Mesenteric fat pad (tissue), 1 donor: Measurements from ENCODE around the gene RND1. TPM values are rescaled to one million over a fixed set of nuclear protein-coding genes. Genes with fewer than 3 reads are reported as not detected.
A peak's percentile ranks its signal among the peaks of the same experiment; 100 is the strongest.
"Not testable (repeated sequence)": the region's sequence is repeated elsewhere in the genome, so short reads cannot be mapped to it uniquely, and the experiment has no call there.

Experiments
- DNase-seq: peaks from one replicate; pipeline ENCODE4 v3.0.0-alpha.2; 2020; ENCODE audit warnings: low spot score
- total RNA-seq: library from RNA; stranded (reverse); fragmentation: NEBNext Ultra II Directional; extraction: Animal tissue kit (Norgen Biotek cat#: 25700); gene quantifications from one replicate; pipeline ENCODE4 v1.2.1, GENCODE V29; 2021
- donor health status: DM: yes; HTN: yes; CAD: no.

Gene RND1
- total RNA-seq, 1 donor from 2014 or later, result 4.7 TPM

DNA sequence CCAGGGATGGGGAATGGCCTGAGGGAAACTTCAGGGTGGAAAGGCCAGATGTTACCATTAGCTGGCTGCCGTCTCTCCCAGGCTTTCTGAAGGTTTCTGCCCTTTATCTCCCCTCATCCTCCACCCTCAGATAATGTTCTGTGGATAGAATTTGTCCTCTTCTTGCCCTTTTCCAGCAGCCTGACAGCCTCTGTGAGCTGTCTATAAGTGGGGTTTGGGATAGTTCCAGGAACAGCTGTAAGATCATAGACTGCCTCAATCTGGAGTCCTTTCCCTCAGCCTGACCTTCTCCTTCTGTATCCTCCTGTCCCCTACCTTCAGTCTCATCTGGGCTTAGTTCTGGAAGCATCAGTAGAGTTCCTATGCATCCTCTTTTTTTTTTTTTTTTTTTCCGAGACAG lies 2.8 kb upstream of the RND1 start:
- DNase-seq, result no peak

- no peak for DNase-seq
Observed at GRCh38 chr12:48866052-48866711, 512 bp upstream of the RND1 start.

DNA sequence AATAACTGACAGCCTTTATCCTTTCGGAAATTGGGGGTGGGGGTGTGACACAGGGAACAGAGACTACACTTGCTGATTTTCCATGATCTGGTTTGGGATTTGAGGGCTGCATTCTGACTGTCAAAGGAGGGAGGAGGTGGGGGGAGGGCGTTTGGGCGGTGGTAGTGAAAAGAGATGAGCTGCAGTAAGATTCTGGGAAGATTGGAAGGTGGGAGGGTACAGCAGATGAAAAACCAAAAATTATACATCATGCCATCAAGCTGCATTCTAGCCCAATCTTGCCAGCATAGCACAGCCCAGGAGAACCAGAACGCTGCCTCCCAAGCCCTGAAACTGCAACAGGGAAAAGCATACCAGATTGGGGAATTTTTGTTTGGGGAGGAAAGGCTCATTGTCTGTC lies 2.4 kb downstream of the RND1 start:
- no peak for DNase-seq

- no peak for DNase-seq
Observed at GRCh38 chr12:48862760-48863159, 2.9 kb downstream of the RND1 start.

DNA sequence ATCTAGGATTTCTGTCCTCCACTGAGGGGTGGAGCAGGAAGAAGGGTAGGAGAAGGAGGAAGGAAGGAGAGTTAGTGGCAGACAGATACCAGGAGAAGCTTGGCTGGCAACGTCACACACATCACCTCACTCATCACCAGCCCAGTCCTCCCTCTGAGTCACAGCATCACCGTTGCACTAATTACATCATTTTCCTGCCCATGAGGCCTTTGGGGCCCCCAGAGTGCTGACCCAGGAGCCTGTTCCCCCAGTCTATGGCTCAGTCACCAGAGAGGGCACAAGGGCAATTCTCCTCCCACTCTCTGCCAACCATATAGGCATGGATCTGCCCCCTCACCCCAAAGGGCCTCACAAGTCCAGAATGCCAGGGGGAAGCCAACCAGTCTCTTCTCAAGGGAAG lies 4.6 kb downstream of the RND1 start:
- DNase-seq, result no peak

DNA sequence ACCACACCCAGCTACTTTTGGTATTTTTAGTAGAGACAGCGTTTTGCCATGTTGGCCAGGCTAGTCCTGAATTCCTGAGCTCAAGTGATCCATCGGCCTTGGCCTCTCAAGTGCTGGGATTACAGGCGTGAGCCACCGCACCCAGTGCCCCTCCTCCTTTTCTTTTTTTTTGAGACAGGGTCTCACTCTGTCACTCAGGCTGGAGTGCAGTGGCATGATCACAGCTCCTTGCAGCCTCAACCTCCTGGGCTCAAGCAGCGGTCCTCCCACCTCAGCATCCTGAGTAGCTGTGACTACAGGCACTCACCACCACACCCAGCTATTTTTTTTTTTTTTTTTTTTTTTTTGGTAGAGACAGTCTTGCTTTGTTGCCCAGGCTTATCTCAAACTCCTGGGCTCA lies 5.4 kb downstream of the RND1 start:
- DNase-seq, result not testable (repeated sequence)

- no peak for DNase-seq
Observed at GRCh38 chr12:48859607-48860006, 6.1 kb downstream of the RND1 start.

- no peak for DNase-seq
Observed at GRCh38 chr12:48858043-48858442, 7.6 kb downstream of the RND1 start.

DNA sequence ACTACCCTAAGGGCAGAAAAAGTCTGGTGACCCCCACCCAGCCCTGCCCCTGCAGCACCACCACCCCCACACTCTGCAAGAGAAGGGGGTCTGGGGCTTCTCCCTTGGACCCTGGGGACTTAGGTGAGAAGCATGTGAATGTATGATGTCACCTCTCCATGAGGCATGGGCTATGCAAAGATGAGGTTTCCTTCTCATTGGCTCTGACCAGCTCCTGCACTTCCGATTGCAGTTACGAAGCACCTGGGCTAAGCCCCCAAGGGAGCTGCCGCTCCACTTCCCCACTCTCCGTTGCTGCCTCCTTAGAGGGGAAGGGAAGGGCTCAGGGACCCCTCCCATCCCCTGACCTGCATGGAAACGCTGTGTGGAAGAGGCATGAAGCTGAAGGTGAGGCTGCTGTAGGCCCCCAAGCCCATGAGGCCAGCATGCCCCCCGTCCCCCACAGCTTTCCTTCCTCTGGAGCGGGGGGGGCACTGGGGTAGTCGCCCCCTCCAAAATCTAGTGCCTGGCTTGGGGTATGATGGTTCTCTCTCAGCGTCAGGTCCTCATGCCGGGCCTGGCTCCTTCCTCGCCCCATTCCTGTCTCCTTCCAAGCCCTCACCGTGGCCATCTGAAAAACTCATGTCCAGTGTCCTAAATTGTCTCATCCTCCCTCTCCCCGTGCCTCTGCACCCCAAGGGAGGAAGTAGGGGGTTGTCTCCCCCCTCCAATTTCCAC lies 8.2 kb downstream of the RND1 start:
- DNase-seq, result no peak

GRCh38 chr12:48856379-48856778 lies 9.3 kb downstream of the RND1 start:
- no peak for DNase-seq

DNA sequence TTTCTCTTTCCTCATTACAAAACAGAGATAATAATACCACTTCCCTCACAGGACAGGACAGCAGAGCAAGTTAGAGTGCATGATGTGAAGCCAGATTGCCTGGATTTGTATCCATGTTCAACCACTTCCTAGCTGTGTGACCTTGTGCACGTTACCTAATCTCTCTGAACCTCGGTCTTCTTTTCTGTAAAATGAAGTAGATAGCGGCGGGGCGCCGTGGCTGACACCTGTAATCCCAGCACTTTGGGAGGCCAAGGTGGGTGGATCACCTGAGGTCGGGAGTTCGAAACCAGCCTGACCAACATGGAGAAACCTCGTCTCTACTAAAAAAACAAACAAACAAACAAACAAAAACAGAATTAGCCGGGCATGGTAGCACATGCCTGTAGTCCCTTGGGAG lies 10.7 kb downstream of the RND1 start:
- not testable (repeated sequence) for DNase-seq

DNA sequence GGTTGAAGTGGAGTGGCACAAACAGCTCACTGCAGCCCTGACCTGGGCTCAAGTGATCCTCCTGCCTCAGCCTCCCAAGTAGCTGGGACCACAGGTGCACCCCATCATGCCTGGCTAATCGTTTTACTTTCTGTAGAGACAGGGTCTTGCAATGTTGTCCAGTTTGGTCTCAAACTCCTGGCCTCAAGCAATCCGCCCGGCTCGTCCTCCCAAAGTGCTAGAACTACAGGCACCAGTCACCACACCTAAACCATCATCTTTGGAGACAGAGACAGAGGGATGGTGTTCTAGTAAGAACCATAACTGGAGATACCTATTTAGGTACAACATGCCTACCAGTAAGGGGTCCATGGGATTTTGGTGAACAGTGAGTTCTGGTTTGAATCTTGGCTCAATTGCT lies 11.2 kb downstream of the RND1 start:
- no peak for DNase-seq

DNA sequence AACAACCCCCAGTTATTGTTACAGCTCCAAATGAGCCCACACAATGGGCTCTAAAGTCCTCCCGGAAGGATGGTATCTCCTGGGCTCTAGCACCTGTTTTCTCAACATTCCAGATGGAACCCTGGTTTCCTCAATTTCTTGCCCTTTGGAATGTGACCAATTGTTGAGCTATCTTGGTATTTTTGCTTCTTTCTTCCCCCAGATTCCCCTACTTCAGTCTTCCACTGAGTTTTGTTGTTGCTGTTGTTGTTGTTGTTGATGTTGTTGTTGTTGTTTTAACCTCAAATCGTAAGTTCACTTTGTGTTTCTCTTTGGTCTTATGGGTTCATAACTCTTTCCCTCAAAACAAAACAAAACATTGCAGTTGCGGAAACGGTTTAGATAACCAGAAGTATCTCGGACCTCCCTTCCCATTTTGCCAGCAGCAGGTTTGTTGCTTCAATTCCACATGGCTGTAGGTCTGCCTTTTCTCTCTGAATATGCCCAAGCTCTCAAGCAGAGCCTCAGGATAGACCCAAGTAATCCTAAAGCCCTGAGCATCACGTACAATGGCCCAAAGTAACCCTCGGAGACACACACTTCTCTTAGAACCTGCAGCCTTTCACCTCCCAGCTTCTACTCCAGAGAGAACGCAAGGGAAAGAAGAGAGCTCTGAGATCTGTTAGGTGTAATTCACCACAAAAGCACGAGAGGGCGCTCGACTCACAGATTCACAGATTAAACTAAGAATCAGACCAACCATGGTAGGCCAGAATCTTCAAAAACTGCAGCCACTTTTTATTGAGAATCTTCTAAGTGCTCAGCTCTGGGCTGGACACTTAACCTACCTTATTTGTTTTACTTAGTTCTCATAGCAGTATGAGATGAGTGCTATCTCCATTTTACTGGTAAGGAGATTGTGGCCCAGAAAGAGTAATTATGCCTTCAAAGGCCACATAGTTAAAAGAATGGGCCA lies 12.7 kb downstream of the RND1 start:
- no peak for DNase-seq

DNA sequence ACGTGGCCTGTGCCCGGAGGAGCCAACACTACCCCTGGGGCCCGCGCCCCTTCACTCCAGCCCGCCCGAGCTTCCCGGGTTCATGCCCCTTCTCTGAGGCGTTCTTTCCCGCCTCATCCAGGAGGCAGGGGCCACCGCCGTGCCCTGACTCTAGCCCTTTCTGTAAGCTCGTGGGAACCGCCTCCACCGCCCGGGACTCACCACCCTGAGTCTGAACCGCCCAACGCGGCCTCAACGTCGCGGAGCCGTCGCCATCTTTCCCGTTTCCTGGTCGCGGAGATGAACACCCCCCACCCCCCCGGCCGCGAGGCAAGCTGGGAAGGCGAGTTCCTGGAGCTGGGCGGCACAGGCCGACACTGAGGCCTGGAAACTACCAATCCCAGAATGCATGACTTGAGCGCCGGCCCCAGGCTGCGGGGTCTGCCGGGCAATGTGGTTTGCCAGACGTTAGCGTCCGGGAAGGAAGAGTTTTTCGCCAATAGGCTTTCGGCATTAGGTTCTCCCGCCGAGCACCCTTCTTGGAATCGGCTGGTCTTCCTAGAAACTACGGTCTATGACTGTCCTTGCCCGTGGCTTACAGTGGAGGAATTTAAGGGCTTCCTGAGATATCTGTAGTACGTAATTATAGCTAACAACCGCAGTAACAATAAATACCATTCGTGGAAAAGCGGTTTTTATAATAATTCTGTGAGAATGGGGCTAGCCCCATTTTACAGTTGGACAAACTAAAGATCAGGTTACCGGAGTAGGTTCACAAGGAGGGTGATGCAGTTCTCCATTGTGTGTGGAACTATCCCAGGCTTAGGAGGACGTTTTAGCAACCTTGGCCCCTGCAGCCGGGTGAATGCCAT lies 13.6 kb downstream of the RND1 start, which contains the start of gene DDX23:
TSS of gene DDX23 (minus strand) at position 281 of the 851 bp plus-strand sequence. CDS start 6,381 bp downstream, outside the sequence.
- peak; percentile 96 for DNase-seq

GRCh38 chr12:48842021-48842420 lies 23.6 kb downstream of the RND1 start:
- not testable (repeated sequence) for DNase-seq

- no peak for DNase-seq
Observed at GRCh38 chr12:48838048-48838447, 27.6 kb downstream of the RND1 start.

DNA sequence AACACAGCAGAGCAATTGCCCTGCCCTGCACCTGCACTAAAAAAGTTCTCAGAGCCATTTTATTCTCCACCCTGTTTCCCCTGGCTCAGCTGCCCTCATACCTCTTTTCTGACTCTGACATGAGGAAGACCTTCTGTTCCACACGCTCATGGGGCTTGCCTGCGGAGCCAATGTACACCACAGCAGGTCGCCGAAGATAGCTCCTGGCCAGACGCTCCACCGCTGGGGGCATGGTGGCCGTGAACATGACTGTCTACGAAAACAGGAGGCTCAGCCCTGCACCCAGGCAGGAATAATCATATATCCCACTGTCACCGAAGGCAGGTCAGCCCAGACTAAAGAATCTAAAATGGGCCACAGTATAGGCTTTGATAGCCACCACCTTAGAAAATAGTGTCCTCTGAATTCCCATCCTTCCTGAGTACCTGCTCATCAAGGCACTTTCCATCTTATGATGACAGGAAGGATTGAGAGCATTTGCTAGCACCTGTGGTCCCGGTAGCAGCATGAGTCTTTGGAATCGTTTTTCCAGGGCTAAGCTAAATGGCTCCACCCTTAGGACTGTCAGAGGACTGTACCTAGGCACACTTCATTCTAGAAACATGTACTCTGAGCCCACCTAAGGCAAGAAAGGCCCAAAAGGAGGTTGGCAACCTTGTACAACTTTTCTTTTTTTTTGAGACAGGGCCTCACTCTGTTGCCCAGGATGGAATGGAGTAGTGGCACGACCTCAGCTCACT lies 33.2 kb downstream of the RND1 start:
- DNase-seq, result no peak

DNA sequence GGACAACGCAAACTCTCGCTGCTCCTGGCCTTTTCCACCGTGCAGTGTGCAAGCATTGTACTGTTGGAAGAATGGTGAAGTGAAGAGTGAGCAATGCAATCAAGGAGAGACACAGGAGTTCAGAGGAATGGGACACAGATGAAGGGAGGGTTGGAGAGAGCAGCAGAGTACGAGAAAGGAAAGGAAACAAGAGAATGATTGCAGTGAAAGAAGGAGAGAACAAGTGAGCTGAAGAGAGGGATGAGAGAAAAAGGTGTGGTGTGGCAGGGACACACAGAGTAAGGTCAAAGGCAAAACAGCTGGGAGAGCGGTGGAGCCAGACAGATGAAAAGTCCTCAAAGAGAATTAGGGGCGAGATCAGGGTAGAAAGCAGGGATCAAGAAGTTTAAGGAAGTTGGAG lies 34.4 kb downstream of the RND1 start:
- no peak for DNase-seq

- DNase-seq, result no peak
Observed at GRCh38 chr12:48828841-48829575, 36.7 kb downstream of the RND1 start.
